Urinary bladder (tissue), 4 donors: Measurements from ENCODE around the gene TRPM3. TPM values are rescaled to one million over a fixed set of nuclear protein-coding genes. Genes with fewer than 3 reads are reported as not detected.

Experiments
- DNase-seq: peaks from one replicate; pipeline ENCODE4 v3.0.0-alpha.2; 2015; ENCODE audit errors: extremely low spot score
- H3K27ac ChIP-seq: one replicate; pipeline ENCODE4 v1.5.1; 2013; ENCODE audit warnings: low read depth, mild to moderate bottlenecking, moderate library complexity
- H3K36me3 ChIP-seq: one replicate; pipeline ENCODE4 v1.6.1; 2013; ENCODE audit warnings: mild to moderate bottlenecking, moderate library complexity; ENCODE audit not compliant: insufficient read depth
- H3K4me1 ChIP-seq: one replicate; pipeline ENCODE4 v1.6.1; 2013; ENCODE audit warnings: mild to moderate bottlenecking, moderate library complexity; ENCODE audit not compliant: insufficient read depth
- H3K4me3 ChIP-seq: one replicate; pipeline ENCODE4 v1.5.1; 2013; ENCODE audit warnings: low read depth, low read length
- WGBS: extraction: QIAGEN DNeasy Blood & Tissue Kit; methylation state at CpG from one replicate; pipeline ENCODE4 v1.1.7; 2013; 5-methylcytosine and 5-hydroxymethylcytosine counted together
- polyA plus RNA-seq: library from polyadenylated mRNA; stranded (reverse); fragments of 200-250 nt; gene quantifications from one replicate; pipeline ENCODE4 v1.2.3, GENCODE V29; 2013
- total RNA-seq: library from RNA; depleted of rRNA; stranded (reverse); fragments of >200 nt; gene quantifications from one replicate; pipeline ENCODE4 v1.2.3, GENCODE V29; 2014
- donor health status: healthy with polysubstance abuse.
- donor health status: healthy.

Gene TRPM3
- total and polyA plus RNA-seq, 2 donors: 0.20 to 14.3 TPM

DNA sequence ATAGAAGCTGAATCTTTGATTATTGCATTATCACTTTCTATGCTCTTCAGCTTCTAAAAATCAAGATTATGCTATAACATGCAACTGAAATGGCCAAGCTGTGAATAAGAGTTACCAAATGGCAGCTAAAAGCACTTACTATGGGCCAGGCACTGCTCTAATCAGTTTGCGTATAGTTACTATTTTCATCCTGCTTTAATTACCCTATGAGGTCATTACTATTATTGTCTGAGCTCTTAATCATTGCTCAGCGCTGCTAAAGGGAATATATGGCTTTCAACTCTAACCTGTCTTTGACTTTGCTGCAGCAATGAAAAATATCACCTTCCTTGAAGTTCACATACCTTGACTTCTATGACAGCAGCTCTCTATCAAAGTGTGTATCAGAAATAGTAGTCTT is 210.8 kb downstream of the TRPM3 start:
- Histone ChIP-seq H3K27ac (no peak overlapping the region), H3K36me3 (no peaks in the 10 kb centered on the region), H3K4me1 (no peaks in the 10 kb centered on the region), H3K4me3 (no peak overlapping the region)
- WGBS: 78% methylated on average over 2 of the region's 2 CpGs
- DNase-seq: no peak

DNA sequence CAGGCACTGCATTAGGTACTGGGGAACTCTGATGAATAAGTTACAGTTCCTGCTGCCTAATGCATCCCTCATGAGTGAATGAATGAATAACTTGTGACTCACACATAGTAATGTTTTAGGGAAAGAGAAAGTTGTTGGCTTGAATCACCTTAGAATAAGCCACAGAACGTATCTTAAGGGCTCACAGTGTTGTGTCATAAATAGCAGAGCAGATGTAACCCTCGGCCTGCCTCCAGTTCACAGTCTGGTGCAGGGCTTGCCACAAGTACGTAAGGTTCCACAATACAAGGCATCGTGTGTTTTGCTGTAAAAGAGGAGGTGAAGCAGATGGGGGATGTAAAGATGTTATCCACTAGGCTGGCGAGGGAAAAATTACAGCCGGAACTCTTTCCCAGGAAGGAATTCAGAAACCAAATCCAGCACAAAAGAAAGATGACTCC is 218.7 kb downstream of the TRPM3 start:
- Histone ChIP-seq H3K27ac (no peak overlapping the region), H3K4me1 (no peaks in the 10 kb centered on the region), H3K36me3 (no peaks in the 10 kb centered on the region), H3K4me3 (no peak overlapping the region)
- peak; percentile 43 for DNase-seq
- 32% methylated on average over 6 of the region's 6 CpGs for WGBS

DNA sequence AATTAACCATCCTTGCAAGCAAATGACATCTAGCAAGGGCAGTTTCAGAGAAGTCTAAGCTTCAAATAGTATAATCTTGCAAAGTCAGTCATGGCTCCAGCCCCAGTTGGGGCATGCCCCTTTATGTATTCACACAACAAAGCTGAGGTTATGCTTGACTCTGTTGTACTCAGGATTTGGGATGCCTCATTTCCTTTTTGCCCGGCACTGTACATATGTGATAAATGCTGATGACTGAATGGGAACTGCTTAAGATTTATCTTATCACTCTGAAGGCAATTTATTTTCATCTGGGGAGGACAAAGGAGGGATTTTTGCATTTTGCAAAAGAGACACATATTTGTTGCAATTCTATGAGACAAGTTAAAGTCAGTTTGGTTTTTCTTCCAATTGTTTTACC is 219.2 kb downstream of the TRPM3 start:
- whole genome bisulfite sequencing: 51% methylated on average over 1 of the region's 1 CpG
- no peak for DNase-seq
- H3K4me1 ChIP-seq: no peaks in the 10 kb centered on the region
- H3K27ac ChIP-seq: no peak overlapping the region
- H3K4me3 ChIP-seq: no peak overlapping the region
- no peaks in the 10 kb centered on the region for H3K36me3 ChIP-seq

DNA sequence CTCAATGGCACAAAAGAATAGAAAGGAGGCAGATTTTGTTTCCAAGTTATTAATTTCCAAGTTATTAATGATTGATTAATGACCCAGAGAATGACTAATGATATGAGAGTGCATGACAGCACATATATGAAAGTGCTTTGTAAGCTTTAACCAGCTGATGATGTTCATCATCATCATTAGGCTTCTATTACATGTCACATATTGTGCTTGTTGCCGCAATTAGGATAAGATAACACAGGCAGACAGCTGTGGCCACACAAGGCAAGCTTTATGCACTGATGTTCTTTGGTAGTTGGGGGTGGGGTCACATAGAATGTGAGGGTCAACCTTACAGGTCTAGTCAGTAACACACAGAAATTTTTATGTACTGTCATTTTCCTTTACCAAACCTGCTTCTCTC is 219.7 kb downstream of the TRPM3 start:
- H3K36me3 ChIP-seq: no peaks in the 10 kb centered on the region
- H3K4me1 ChIP-seq: no peaks in the 10 kb centered on the region
- 71% methylated on average over 1 of the region's 1 CpG for WGBS
- no peak for DNase-seq
- H3K27ac ChIP-seq: no peak overlapping the region
- no peak overlapping the region for H3K4me3 ChIP-seq

DNA sequence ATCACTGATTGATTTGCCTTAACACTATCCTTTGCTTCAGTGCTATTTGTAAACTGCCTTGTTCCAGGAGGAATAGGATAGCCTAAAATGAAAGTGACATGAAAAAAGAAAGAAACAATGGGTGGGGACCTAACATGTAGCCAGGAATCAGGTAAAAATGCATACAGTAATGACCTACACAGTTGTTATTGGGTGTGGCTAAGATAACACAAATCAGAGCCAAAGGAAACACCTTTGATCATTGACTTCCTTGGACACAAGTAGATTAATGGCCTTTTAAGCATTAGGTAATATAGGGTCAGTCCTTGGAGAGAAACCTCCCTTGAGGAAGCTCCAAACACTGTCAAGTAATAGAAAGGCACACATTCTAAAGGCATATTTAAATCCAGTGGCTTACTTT is 220.4 kb downstream of the TRPM3 start:
- Histone ChIP-seq H3K4me3 (no peak overlapping the region), H3K36me3 (no peaks in the 10 kb centered on the region), H3K4me1 (no peaks in the 10 kb centered on the region), H3K27ac (no peak overlapping the region)
- no peak for DNase-seq

DNA sequence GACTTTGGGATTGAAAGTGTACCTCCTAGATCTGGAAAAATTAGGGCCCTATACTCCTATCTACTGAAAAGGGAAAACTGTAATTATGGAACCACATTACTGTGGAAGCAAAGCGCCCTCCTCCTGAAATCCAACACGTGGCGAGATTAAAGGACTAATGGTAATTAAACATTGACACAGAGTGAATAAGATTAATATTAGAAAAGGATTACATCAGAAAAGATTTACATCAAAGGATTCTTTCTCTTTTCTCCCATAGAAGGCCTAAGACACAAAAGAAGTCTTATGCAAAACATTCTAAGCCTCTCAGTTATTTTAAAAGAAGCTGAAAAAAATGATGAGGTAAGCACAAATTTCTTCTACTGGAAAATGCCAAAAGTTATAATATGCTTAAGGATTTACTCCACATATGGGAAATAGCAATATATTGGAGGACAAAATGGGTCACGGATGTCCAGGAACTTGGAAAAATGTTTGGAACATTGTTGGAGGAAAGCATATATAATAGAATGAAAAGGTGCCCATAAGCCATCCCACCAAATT is 227.8 kb downstream of the TRPM3 start:
- Histone ChIP-seq H3K4me1 (no peaks in the 10 kb centered on the region), H3K27ac (no peak overlapping the region), H3K4me3 (no peak overlapping the region), H3K36me3 (no peaks in the 10 kb centered on the region)
- no peak for DNase-seq
- WGBS: 87% methylated on average over 4 of the region's 4 CpGs

DNA sequence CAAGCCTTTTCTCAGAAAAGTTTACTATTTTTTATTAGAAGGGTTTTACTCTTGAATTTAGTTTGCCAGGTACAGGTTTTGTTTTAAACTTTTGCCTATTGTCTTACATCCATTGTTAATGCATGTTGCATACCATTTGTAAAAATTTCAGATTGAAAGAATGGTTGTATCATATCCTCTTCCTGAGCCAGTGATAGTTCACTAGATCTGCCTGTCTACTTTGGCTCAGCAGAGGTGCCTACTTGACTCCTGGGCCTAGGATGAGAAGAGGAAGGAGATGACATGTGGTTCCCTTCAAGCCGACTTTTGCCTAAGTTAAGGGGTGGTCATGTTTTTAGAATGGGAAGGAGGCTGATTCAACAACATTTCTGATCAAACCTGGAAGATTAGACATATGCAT is 232.9 kb downstream of the TRPM3 start:
- DNase-seq: no peak
- H3K27ac ChIP-seq: no peak overlapping the region
- 90% methylated on average over 1 of the region's 1 CpG for WGBS

DNA sequence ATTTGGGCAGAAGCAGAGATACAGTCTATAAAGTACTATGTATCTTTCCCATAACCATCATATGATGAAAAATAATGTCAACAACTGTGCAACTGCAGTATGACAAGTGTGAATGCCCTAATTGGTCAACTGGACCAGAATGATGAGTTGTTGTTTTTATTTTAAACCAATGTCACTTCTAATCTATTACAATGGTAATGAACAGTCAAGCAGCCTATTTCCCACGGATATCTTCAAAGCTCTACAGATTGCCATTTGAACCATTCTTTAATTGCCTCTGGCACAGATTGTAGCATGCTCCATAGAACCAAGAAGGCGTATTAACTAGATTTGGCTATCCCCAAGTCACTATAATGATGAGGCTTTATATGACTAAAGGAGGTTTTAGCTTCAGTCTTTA is 233.6 kb downstream of the TRPM3 start:
- no peak for DNase-seq
- WGBS: 77% methylated on average over 2 of the region's 2 CpGs
- no peak overlapping the region for H3K27ac ChIP-seq
- no peaks in the 10 kb centered on the region for H3K4me1 ChIP-seq
- H3K36me3 ChIP-seq: no peaks in the 10 kb centered on the region
- no peak overlapping the region for H3K4me3 ChIP-seq

More for the DNA sequence above, 232.9 kb downstream of the TRPM3 start:
- Histone ChIP-seq H3K4me3 (no peak overlapping the region), H3K4me1 (no peaks in the 10 kb centered on the region), H3K36me3 (no peaks in the 10 kb centered on the region)

DNA sequence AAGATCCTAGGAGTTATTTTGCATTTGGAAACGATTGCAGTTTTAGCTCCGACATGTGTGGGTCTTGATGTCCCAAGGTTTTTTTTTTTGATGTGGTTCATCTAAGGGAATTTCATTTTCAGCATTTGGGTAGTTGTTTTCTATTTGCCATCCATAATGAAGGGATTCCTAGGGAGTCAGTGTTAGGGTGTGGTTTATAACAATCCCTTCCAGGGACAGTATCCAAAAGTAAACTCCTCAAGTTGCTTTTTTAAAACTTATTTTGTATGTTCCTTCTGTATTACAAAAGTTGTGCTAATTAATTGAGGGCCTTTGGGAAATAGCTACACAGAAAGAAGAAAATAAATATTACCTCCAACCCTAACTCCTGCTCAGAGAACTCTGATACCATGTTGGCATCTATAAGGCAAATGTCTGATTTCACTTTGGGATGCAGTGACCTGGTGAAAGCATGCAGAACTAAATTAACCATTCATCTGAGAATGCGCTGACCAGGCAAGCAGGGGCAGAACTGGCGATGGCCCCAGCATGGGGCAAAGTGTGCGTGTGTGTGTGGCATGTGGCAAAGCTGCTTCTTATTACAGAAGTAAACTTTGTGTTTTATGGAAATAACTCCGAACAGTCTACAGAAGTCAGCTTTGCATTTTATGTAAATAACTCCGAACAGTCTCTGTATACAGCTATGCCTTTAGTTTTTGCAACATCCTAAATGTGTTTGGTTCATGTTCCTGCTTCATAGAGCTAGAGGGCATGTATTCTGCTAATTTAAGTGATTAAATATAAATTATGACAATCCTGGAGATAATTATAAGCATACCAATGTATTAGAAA is 237.2 kb downstream of the TRPM3 start:
- DNase-seq: no peak
- no peak overlapping the region for H3K4me3 ChIP-seq
- 77% methylated on average over 7 of the region's 7 CpGs for WGBS
- H3K4me1 ChIP-seq: no peaks in the 10 kb centered on the region
- H3K36me3 ChIP-seq: no peaks in the 10 kb centered on the region
- H3K27ac ChIP-seq: no peak overlapping the region

DNA sequence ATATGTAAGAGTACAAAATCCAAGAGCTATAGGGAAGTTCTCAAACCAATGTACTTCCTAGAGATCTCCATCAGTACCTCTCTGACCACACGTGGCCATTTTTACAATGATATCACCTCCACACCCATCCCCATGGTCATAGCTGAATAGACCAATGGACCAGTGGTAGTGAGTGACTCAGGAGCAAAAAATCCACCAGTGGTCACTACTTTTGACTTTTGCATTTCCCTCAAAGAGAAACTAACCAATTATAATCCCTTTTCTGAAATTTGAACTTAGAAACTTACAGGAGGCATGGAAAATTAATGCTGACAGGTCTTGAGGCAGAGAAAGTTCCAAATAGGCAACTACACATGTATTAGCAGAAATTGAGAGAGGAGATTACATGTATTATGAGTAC is 238.4 kb downstream of the TRPM3 start:
- H3K36me3 ChIP-seq: no peaks in the 10 kb centered on the region
- no peaks in the 10 kb centered on the region for H3K4me1 ChIP-seq
- H3K27ac ChIP-seq: no peak overlapping the region
- no peak for DNase-seq
- 78% methylated on average over 1 of the region's 1 CpG for WGBS
- H3K4me3 ChIP-seq: no peak overlapping the region

DNA sequence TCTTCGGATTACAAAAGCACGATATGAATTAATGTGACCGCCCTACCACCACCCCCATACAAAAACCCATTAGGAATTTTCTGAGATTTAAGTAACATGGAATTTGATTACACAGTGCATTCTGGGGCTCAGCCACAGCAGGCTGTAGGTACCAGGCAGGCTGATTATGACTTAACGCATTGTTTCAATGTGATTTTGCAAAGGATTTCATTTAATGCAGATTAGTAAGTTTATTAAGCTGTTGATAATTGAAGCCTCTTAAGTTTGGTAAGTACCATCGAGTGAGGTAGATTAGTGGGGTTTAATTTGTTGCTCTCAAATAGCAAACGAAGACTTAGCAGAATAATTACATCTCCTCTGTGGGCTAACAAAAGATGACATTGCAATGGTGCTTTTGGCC is 240.1 kb downstream of the TRPM3 start:
- DNase-seq: no peak
- 86% methylated on average over 6 of the region's 6 CpGs for WGBS
- Histone ChIP-seq H3K36me3 (no peaks in the 10 kb centered on the region), H3K27ac (no peak overlapping the region), H3K4me3 (no peak overlapping the region), H3K4me1 (no peaks in the 10 kb centered on the region)

DNA sequence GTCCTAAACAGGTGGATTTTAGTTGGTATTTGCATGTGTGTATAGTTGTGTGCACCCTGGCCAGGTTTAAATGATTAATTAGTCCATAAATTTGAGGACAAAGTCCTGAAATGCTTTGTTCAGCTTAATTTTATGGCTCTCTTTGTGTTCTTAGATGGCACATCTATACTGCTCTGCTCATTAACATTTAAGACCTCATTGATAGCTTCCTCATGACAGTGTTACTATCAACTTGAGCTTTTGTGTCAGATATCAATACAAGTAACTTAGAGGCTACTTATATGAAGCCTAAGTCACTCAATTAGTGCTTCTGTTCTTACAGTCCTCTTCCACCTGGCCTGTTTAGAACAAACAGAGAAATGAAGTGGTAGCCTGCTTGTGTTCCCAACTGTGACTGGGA is 240.9 kb downstream of the TRPM3 start:
- H3K36me3 ChIP-seq: no peaks in the 10 kb centered on the region
- no peaks in the 10 kb centered on the region for H3K4me1 ChIP-seq
- no peak overlapping the region for H3K4me3 ChIP-seq
- H3K27ac ChIP-seq: no peak overlapping the region
- no peak for DNase-seq

DNA sequence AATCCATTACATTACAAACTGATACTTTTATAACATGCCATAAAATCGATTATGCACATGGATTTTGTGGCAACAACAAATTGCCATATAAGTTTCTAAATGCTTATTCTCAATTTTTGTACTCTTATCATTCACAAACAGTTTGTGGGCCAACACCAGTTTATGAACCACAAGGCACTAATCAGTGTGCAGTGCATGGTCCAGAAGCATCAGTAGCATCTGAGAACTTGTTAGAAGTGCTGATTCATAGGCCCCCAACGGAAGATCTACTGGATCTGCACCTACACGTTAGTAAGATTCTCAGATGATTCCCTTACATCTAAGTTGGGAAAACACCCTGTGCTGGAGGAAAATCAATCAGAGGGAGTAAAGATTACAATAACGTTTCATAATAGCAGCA is 242.8 kb downstream of the TRPM3 start:
- 64% methylated on average over 4 of the region's 4 CpGs for whole genome bisulfite sequencing
- H3K4me1 ChIP-seq: no peaks in the 10 kb centered on the region
- H3K27ac ChIP-seq: no peak overlapping the region
- no peak for DNase-seq
- no peaks in the 10 kb centered on the region for H3K36me3 ChIP-seq
- no peak overlapping the region for H3K4me3 ChIP-seq

DNA sequence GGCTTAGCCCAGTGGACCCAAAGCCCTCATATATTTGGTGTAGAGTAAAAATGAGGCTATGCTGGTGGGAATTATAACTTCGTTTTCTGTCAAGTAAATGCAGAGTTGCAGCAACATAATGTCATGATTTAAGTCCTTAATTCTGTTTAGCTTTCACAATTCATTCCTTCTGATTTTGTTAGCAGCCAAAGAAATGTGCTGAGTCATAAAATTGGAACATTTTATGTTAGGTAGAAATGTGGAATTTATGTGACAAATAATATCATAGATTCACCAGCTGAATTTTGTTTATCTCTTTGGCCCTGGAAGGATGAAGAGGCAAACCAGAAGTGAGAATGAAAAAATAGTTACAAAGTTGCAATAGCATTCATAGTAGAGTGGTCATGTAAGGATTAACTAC is 247.0 kb downstream of the TRPM3 start:
- Histone ChIP-seq H3K27ac (no peak overlapping the region), H3K36me3 (no peaks in the 10 kb centered on the region), H3K4me1 (no peaks in the 10 kb centered on the region), H3K4me3 (no peak overlapping the region)
- no peak for DNase-seq
- WGBS: 66% methylated on average over 1 of the region's 1 CpG
